Measurements from ENCODE around the gene NR3C1.

- no peak for TF ChIP-seq ZC3H10 (CRISPR knock-in tag; IDR thresholded peaks at IDR 0.05)
- no peak for TF ChIP-seq ZNF565 (CRISPR knock-in tag; conservative IDR thresholded peaks at IDR 0.05; ENCODE audit: low read depth)
- no peak for TF ChIP-seq ZNF8 (CRISPR knock-in tag; IDR thresholded peaks at IDR 0.05)
- no peak for TF ChIP-seq ZNF70 (CRISPR knock-in tag; IDR thresholded peaks at IDR 0.05)
- no peak for TF ChIP-seq PPARA (CRISPR knock-in tag; IDR thresholded peaks at IDR 0.05; ENCODE audit: borderline replicate concordance)
- TF ChIP-seq CREB5 (CRISPR knock-in tag; IDR thresholded peaks at IDR 0.05; ENCODE audit: low read depth) = no peak
- no peak for TF ChIP-seq BACH2 (CRISPR knock-in tag; IDR thresholded peaks at IDR 0.05; ENCODE audit: borderline replicate concordance)
- TF ChIP-seq ZFP30 (CRISPR knock-in tag; IDR thresholded peaks at IDR 0.05) = no peak
- TF ChIP-seq CSRNP3 (CRISPR knock-in tag; IDR thresholded peaks at IDR 0.05) = no peak
- TF ChIP-seq, protein P1, sequence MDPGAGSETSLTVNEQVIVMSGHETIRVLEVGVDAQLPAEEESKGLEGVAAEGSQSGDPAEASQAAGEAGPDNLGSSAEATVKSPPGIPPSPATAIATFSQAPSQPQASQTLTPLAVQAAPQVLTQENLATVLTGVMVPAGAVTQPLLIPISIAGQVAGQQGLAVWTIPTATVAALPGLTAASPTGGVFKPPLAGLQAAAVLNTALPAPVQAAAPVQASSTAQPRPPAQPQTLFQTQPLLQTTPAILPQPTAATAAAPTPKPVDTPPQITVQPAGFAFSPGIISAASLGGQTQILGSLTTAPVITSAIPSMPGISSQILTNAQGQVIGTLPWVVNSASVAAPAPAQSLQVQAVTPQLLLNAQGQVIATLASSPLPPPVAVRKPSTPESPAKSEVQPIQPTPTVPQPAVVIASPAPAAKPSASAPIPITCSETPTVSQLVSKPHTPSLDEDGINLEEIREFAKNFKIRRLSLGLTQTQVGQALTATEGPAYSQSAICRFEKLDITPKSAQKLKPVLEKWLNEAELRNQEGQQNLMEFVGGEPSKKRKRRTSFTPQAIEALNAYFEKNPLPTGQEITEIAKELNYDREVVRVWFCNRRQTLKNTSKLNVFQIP (CRISPR knock-in tag; IDR thresholded peaks at IDR 0.05; ENCODE audit: borderline replicate concordance, low read depth) = no peak
- TF ChIP-seq PATZ1 (CRISPR knock-in tag; IDR thresholded peaks at IDR 0.05; ENCODE audit: borderline replicate concordance) = no peak
Measured at GRCh38 chr5:143284521-143284920, 119.0 kb downstream of the NR3C1 start.

Measured in SK-N-SH treated with all-trans-retinoic acid at 6 μM for 48 hours (cell line).